ENCODE results near the gene BST1. TPM values are rescaled to one million over a fixed set of nuclear protein-coding genes. Genes with fewer than 3 reads are reported as not detected.

The BST1 gene
- total RNA-seq, 1 experiment from 2014 or later: 3.0 TPM

DNA sequence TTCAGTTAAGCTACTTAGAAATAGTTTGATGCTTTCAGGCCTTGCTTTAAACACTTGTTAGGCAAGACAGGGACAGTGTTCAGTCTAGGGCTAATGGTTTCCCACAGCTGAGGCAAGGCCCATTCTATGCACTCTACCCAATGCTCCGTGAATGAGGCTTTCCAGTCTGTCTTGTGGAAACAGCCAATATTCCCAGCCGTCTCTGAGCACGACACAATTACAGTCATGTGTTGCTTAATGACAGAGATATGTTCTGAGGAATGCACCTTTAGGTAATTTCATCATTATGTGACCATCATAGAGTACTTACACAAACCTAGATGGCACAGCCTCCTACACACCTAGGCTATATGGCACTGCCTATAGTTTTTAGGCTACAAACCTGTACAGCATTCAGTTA lies 30.8 kb upstream of the BST1 start:
- ATAC-seq: no peak
- H3K4me3 ChIP-seq (ENCODE audit: low read depth in 2 of 2, low read length in 2 of 2): no peak overlapping the region
- no peak for TF ChIP-seq TCF7L2 (IDR thresholded peaks at IDR 0.05; ENCODE audit: low read depth, low read length)
- TF ChIP-seq POLR2AphosphoS5 (IDR thresholded peaks at IDR 0.05; ENCODE audit: low read depth, low read length): no peak
- TF ChIP-seq SIN3A (IDR thresholded peaks at IDR 0.05; ENCODE audit: borderline replicate concordance, insufficient read depth, low read depth, low read length): no peak
- TF ChIP-seq, protein P1, sequence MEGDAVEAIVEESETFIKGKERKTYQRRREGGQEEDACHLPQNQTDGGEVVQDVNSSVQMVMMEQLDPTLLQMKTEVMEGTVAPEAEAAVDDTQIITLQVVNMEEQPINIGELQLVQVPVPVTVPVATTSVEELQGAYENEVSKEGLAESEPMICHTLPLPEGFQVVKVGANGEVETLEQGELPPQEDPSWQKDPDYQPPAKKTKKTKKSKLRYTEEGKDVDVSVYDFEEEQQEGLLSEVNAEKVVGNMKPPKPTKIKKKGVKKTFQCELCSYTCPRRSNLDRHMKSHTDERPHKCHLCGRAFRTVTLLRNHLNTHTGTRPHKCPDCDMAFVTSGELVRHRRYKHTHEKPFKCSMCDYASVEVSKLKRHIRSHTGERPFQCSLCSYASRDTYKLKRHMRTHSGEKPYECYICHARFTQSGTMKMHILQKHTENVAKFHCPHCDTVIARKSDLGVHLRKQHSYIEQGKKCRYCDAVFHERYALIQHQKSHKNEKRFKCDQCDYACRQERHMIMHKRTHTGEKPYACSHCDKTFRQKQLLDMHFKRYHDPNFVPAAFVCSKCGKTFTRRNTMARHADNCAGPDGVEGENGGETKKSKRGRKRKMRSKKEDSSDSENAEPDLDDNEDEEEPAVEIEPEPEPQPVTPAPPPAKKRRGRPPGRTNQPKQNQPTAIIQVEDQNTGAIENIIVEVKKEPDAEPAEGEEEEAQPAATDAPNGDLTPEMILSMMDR (IDR thresholded peaks at IDR 0.05): no peak
- TF ChIP-seq, protein P2, sequence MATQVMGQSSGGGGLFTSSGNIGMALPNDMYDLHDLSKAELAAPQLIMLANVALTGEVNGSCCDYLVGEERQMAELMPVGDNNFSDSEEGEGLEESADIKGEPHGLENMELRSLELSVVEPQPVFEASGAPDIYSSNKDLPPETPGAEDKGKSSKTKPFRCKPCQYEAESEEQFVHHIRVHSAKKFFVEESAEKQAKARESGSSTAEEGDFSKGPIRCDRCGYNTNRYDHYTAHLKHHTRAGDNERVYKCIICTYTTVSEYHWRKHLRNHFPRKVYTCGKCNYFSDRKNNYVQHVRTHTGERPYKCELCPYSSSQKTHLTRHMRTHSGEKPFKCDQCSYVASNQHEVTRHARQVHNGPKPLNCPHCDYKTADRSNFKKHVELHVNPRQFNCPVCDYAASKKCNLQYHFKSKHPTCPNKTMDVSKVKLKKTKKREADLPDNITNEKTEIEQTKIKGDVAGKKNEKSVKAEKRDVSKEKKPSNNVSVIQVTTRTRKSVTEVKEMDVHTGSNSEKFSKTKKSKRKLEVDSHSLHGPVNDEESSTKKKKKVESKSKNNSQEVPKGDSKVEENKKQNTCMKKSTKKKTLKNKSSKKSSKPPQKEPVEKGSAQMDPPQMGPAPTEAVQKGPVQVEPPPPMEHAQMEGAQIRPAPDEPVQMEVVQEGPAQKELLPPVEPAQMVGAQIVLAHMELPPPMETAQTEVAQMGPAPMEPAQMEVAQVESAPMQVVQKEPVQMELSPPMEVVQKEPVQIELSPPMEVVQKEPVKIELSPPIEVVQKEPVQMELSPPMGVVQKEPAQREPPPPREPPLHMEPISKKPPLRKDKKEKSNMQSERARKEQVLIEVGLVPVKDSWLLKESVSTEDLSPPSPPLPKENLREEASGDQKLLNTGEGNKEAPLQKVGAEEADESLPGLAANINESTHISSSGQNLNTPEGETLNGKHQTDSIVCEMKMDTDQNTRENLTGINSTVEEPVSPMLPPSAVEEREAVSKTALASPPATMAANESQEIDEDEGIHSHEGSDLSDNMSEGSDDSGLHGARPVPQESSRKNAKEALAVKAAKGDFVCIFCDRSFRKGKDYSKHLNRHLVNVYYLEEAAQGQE (IDR thresholded peaks at IDR 0.05; ENCODE audit: insufficient read depth in 1 of 2, low read depth in 2 of 2, low read length in 1 of 2): no peak
- no peaks in the 10 kb centered on the region; the same call in 1 of the 2 replicates for H3K4me1 ChIP-seq (ENCODE audit: control insufficient read depth, insufficient read depth, low read length)
- ChIA-PET CTCF (interaction anchor here (0.6 kb wide), 1 partner anchor 7 kb away, joined by 12 read pairs; no protein-coding TSS in a partner anchor), POLR2A (interaction anchor here (0.6 kb wide), 1 partner anchor 258 kb away, joined by 3 read pairs; no protein-coding TSS in a partner anchor)
- H3K36me3 ChIP-seq (ENCODE audit: control insufficient read depth, insufficient read depth, low read length): no peaks in the 10 kb centered on the region; the same call in 1 of the 2 replicates
- no TSS peak for BruUV-seq (replicated peaks)
- H3K27me3 ChIP-seq (ENCODE audit: control insufficient read depth, insufficient read depth, low read length): no peaks in the 10 kb centered on the region
- no peak overlapping the region for H3K27ac ChIP-seq (ENCODE audit: low read length)
- intact Hi-C loops (cut with micrococcal nuclease; ENCODE audit: unreplicated experiment): no loop called here
- no peak for DNase-seq (ENCODE audit: low read depth, low spot score)
- no peaks in the 10 kb centered on the region for H3K9me3 ChIP-seq (ENCODE audit: control insufficient read depth, insufficient read depth, low read depth, low read length)
- in situ Hi-C loops (cut with HindIII; ENCODE audit: low pct_unique_long_range_greater_than_20kb, low sequenced_read_pairs): no loop called here

DNA sequence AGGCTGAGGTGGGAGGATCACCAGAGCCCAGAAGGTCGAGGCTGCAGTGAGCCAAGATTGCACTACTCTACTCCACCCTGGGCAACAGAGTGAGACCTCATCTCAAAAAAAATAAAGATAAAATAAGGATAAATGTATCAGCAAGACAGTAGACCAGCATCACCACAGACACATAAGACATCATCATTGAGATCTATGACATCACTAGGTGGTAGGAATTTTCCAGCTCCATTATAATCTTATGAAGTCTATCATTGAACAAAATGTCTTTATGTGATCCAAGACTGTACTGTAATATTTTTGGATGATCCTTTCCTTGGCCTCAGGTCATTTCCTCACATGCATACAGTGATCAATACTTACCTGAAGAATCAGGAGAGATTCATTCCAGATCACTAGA lies 29.5 kb upstream of the BST1 start:
- CTCF ChIA-PET: no interaction called here
- H3K27ac ChIP-seq (ENCODE audit: low read length): no peak overlapping the region
- ATAC-seq: no peak
- POLR2A ChIA-PET: no interaction called here
- H3K4me1 ChIP-seq (ENCODE audit: control insufficient read depth, insufficient read depth, low read length): peaks cover 7% of the 10 kb centered on the region; the same call in 1 of the 2 replicates
- intact Hi-C loops (cut with micrococcal nuclease; ENCODE audit: unreplicated experiment): no loop called here
- in situ Hi-C loops (cut with HindIII; ENCODE audit: low pct_unique_long_range_greater_than_20kb, low sequenced_read_pairs): no loop called here
- no peak for DNase-seq (ENCODE audit: low read depth, low spot score)
- no peaks in the 10 kb centered on the region for H3K27me3 ChIP-seq (ENCODE audit: control insufficient read depth, insufficient read depth, low read length)
- TF ChIP-seq, protein P1 (IDR thresholded peaks at IDR 0.05): no peak
- TF ChIP-seq POLR2AphosphoS5 (IDR thresholded peaks at IDR 0.05; ENCODE audit: low read depth, low read length) (no peak), TCF7L2 (IDR thresholded peaks at IDR 0.05; ENCODE audit: low read depth, low read length) (no peak), SIN3A (IDR thresholded peaks at IDR 0.05; ENCODE audit: borderline replicate concordance, insufficient read depth, low read depth, low read length) (no peak)
- TF ChIP-seq, protein P2 (IDR thresholded peaks at IDR 0.05; ENCODE audit: insufficient read depth in 1 of 2, low read depth in 2 of 2, low read length in 1 of 2): no peak
- no peaks in the 10 kb centered on the region for H3K36me3 ChIP-seq (ENCODE audit: control insufficient read depth, insufficient read depth, low read length)
- H3K9me3 ChIP-seq (ENCODE audit: control insufficient read depth, insufficient read depth, low read depth, low read length): no peaks in the 10 kb centered on the region
- BruUV-seq (replicated peaks): no TSS peak
- no peak overlapping the region for H3K4me3 ChIP-seq (ENCODE audit: low read depth in 2 of 2, low read length in 2 of 2)
